Vagina (tissue), 2 donors: ENCODE measurements around the gene DTD2.

Experiments
- POLR2A ChIP-seq, 2 donors: fragments of 450-650 bp; IDR thresholded peaks; one replicate each; pipeline ENCODE4 v1.6.1; 2017; ENCODE audit warnings: antibody characterized with exemption in 2 of 2, mild to moderate bottlenecking in 2 of 2, moderate library complexity in 2 of 2
- POLR2AphosphoS5 ChIP-seq, 2 donors: sonication (generic); formaldehyde crosslinking; IDR thresholded peaks; one replicate each; pipeline ENCODE4 v1.9.0; 2017; ENCODE audit warnings: antibody characterized with exemption in 2 of 2, mild to moderate bottlenecking in 2 of 2, low read depth in 1 of 2; ENCODE audit not compliant: insufficient read depth in 1 of 2
- TF ChIP-seq, protein P1 (sequence below), 3 experiments: fragments of 450-650 bp in 2 of 3; fragments of 200-600 bp in 1 of 3; sonication (generic) in 1 of 3; IDR thresholded peaks; one replicate each; pipeline ENCODE4 v1.5.1; 2017 to 2019; ENCODE audit warnings: antibody characterized with exemption in 3 of 3, mild to moderate bottlenecking in 2 of 3, moderate library complexity in 2 of 3

DNA sequence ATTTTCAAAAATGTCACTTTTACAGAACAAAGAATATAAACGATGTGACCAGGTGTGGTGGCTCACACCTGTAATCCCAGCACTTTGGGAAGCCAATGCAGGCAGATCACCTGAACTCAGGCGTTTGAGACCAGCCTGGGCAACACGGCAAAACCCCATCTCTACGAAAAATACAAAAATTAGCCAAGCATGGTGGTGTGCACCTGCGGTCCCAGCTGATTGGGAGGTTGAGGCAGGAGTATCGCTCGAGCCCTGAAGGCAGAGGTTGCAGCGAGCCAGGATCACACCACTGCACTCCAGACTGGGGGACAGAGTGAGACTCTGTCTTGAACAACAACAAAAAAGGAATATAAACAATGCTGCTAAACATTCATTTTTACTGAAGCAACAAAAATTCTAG is 52.2 kb downstream of the DTD2 start:
- TF ChIP-seq, protein P1, sequence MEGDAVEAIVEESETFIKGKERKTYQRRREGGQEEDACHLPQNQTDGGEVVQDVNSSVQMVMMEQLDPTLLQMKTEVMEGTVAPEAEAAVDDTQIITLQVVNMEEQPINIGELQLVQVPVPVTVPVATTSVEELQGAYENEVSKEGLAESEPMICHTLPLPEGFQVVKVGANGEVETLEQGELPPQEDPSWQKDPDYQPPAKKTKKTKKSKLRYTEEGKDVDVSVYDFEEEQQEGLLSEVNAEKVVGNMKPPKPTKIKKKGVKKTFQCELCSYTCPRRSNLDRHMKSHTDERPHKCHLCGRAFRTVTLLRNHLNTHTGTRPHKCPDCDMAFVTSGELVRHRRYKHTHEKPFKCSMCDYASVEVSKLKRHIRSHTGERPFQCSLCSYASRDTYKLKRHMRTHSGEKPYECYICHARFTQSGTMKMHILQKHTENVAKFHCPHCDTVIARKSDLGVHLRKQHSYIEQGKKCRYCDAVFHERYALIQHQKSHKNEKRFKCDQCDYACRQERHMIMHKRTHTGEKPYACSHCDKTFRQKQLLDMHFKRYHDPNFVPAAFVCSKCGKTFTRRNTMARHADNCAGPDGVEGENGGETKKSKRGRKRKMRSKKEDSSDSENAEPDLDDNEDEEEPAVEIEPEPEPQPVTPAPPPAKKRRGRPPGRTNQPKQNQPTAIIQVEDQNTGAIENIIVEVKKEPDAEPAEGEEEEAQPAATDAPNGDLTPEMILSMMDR (IDR thresholded peaks at IDR 0.05), result no peak
- TF ChIP-seq POLR2A (IDR thresholded peaks at IDR 0.05), result no peak
- TF ChIP-seq POLR2AphosphoS5 (IDR thresholded peaks at IDR 0.05; ENCODE audit: insufficient read depth in 1 of 2, low read depth in 1 of 2), result no peak
